H1 (cell line): ENCODE data around the gene PIK3R6.

ENCODE experiments used
- BRCA1 ChIP-seq: IDR thresholded peaks from 2 replicates; pipeline ENCODE4 v1.6.1; 2012; ENCODE audit warnings: low read depth, low read length, improper control_type of control experiment
- CTCF ChIP-seq, 3 experiments: IDR thresholded peaks; 1 replicate in 2 of 3; 2 replicates in 1 of 3; pipeline versions ENCODE4 v1.5.1 to v1.6.1; 2011; ENCODE audit warnings: low read length in 3 of 3, mild to moderate bottlenecking in 3 of 3, inconsistent platforms in 2 of 3, low read depth in 1 of 3, moderate library complexity in 1 of 3; ENCODE audit not compliant: insufficient read depth in 1 of 3; ENCODE audit errors: control extremely low read depth in 1 of 3
- MAFK ChIP-seq: IDR thresholded peaks from 2 replicates; pipeline ENCODE4 v1.6.1; 2012; ENCODE audit warnings: low read depth, mild to moderate bottlenecking, improper control_type of control experiment, low read length

GRCh38 chr17:8841844-8842243 is 25.6 kb downstream of the PIK3R6 start:
- no peak for TF ChIP-seq BRCA1
- no peak for TF ChIP-seq CTCF (IDR thresholded peaks at IDR 0.05; ENCODE audit: control extremely low read depth in 1 of 3, insufficient read depth in 1 of 3, low read depth in 1 of 3, low read length in 3 of 3)
- no peak for TF ChIP-seq MAFK
